Measurements from ENCODE around the gene SUDS3.

- TF ChIP-seq ZSCAN29 (IDR thresholded peaks at IDR 0.05) (0 out of 2 replicates have a peak, but pooled peaks have one; percentile 44), MAX (IDR thresholded peaks at IDR 0.05; ENCODE audit: low read depth, low read length) (peak; percentile 84; the same call in 1 of the 2 replicates), KDM1A (IDR thresholded peaks at IDR 0.05; ENCODE audit: borderline replicate concordance) (no peak), CREM (IDR thresholded peaks at IDR 0.05; ENCODE audit: low read depth) (no peak; the same call in none of the 2 replicates), POLR2AphosphoS5 (IDR thresholded peaks at IDR 0.05; ENCODE audit: low read length) (0 out of 2 replicates have a peak, but pooled peaks have one; percentile 51), TAF1 (IDR thresholded peaks at IDR 0.05; ENCODE audit: borderline replicate concordance, low read depth, low read length) (no peak), POLR2A (IDR thresholded peaks at IDR 0.05; ENCODE audit: low read depth, low read length) (no peak)
Measured at GRCh38 chr12:118357257-118358007, 18.9 kb upstream of the SUDS3 start.
